B cell (primary cell): ENCODE results near the gene DDAH1. TPM values are rescaled to one million over a fixed set of nuclear protein-coding genes. Genes with fewer than 3 reads are reported as not detected.

Experiments used
- ATAC-seq: fragments of 200-7000 bp; cut with Tn5 transposase; one replicate; pipeline ENCODE4 v1.10.0; 2021; ENCODE audit warnings: low read depth, mild to moderate bottlenecking, moderate number of reproducible peaks, moderate library complexity
- CTCF ChIA-PET: fragments of 350-600 bp; sonication (Branson Sonifier 250); formaldehyde crosslinking; loops from one replicate; lab custom pipeline; 2021; ENCODE audit warnings: antibody characterized with exemption, inconsistent platforms; lab: Charles Lee
- POLR2A ChIA-PET: fragments of 350-600 bp; sonication (Branson Sonifier 250); formaldehyde crosslinking; loops from one replicate; lab custom pipeline; 2021; ENCODE audit warnings: antibody characterized with exemption; lab: Charles Lee
- DNase-seq: peaks from one replicate; pipeline ENCODE4 v3.0.0; 2013
- H2AFZ ChIP-seq: 2 replicates; pipeline ENCODE4 v1.6.1; 2012; ENCODE audit warnings: mild to moderate bottlenecking, low read depth, low read length; ENCODE audit not compliant: insufficient read depth, poor library complexity, severe bottlenecking
- H3K27ac ChIP-seq, 2 donors: 1 replicate in 1 of 2; 2 replicates in 1 of 2; pipeline ENCODE4 v1.5.1; 2012 to 2013; ENCODE audit warnings: low read length in 2 of 2, mild to moderate bottlenecking in 2 of 2, moderate library complexity in 1 of 2
- H3K27me3 ChIP-seq, 4 experiments: fragments of 200-600 bp in 1 of 4; sonication (generic) in 1 of 4; replicated peaks in 1 of 4; 1 replicate in 2 of 4; 2 replicates in 2 of 4; pipeline versions ENCODE4 v1.6.1 to v1.7.0; 2013 to 2016; ENCODE audit warnings: low read length in 3 of 4, mild to moderate bottlenecking in 2 of 4, mixed read lengths in 1 of 4, moderate library complexity in 1 of 4; ENCODE audit not compliant: insufficient read depth in 4 of 4, control insufficient read depth in 3 of 4; ENCODE audit errors: control extremely low read depth in 1 of 4
- H3K36me3 ChIP-seq, 2 experiments: replicated peaks in 1 of 2; 1 replicate in 1 of 2; 2 replicates in 1 of 2; pipeline versions ENCODE4 v1.6.1 to v1.7.1; 2013; ENCODE audit warnings: low read length in 1 of 2; ENCODE audit not compliant: insufficient read depth in 2 of 2, control insufficient read depth in 1 of 2; ENCODE audit errors: control extremely low read depth in 1 of 2, extremely low read depth in 1 of 2
- H3K4me1 ChIP-seq, 2 donors: fragments of 200-600 bp in 1 of 2; sonication (generic) in 1 of 2; 1 replicate in 1 of 2; 2 replicates in 1 of 2; pipeline versions ENCODE4 v1.5.1 to v1.6.1; 2013 to 2017; ENCODE audit warnings: low read length in 2 of 2; ENCODE audit not compliant: control insufficient read depth in 2 of 2, insufficient read depth in 2 of 2
- H3K4me2 ChIP-seq: replicated peaks from 2 replicates; pipeline ENCODE3; 2012; ENCODE audit warnings: mild to moderate bottlenecking, low read depth, low read length; ENCODE audit not compliant: poor library complexity, severe bottlenecking
- H3K4me3 ChIP-seq, 5 experiments: fragments of 200-600 bp in 1 of 5; sonication (generic) in 1 of 5; 1 replicate in 3 of 5; 2 replicates in 2 of 5; pipeline versions ENCODE4 v1.5.1 to v1.7.0; 2011 to 2016; ENCODE audit warnings: low read length in 4 of 5, mild to moderate bottlenecking in 4 of 5, low read depth in 2 of 5, control low read depth in 1 of 5, moderate library complexity in 1 of 5; ENCODE audit not compliant: insufficient read depth in 1 of 5; ENCODE audit errors: control extremely low read depth in 1 of 5, extremely low read depth in 1 of 5
- H3K79me2 ChIP-seq: fragments of 200-600 bp; sonication (generic); one replicate; pipeline ENCODE4 v1.6.0; 2016; ENCODE audit warnings: low read length; ENCODE audit not compliant: control insufficient read depth, insufficient read depth
- H3K9ac ChIP-seq: fragments of 200-600 bp; sonication (generic); 2 replicates; pipeline ENCODE4 v1.6.1; 2017; ENCODE audit warnings: mild to moderate bottlenecking, low read length, moderate library complexity
- H3K9me3 ChIP-seq, 3 donors: one replicate each; pipeline versions ENCODE4 v1.6.1 to v1.7.1; 2013; ENCODE audit warnings: low read length in 2 of 3; ENCODE audit not compliant: control insufficient read depth in 2 of 3, insufficient read depth in 1 of 3; ENCODE audit errors: control extremely low read depth in 1 of 3
- H4K20me1 ChIP-seq: 2 replicates; pipeline ENCODE4 v1.6.0; 2012; ENCODE audit warnings: mild to moderate bottlenecking, low read length; ENCODE audit not compliant: insufficient read depth, control insufficient read depth, poor library complexity, severe bottlenecking
- H3K27ac Mint-ChIP-seq: one replicate; pipeline ENCODE4 v1.8.0; 2021; ENCODE audit warnings: mixed read lengths
- H3K27me3 Mint-ChIP-seq: one replicate; pipeline ENCODE4 v1.8.0; 2021; ENCODE audit warnings: mixed read lengths
- H3K4me1 Mint-ChIP-seq: one replicate; pipeline ENCODE4 v1.8.0; 2021; ENCODE audit warnings: mixed read lengths
- H3K4me3 Mint-ChIP-seq: one replicate; pipeline ENCODE4 v1.8.0; 2021; ENCODE audit warnings: mixed read lengths
- H3K9me3 Mint-ChIP-seq: one replicate; pipeline ENCODE4 v1.8.0; 2022; ENCODE audit warnings: mixed read lengths; ENCODE audit not compliant: insufficient read depth
- CTCF ChIP-seq: fragments of 200-600 bp; IDR thresholded peaks from one replicate; pipeline ENCODE4 v1.8.0; 2022; ENCODE audit warnings: antibody characterized with exemption, mild to moderate bottlenecking
- EZH2 ChIP-seq: IDR thresholded peaks from 2 replicates; pipeline ENCODE4 v1.6.1; 2012; ENCODE audit warnings: borderline replicate concordance, low read depth, mild to moderate bottlenecking, moderate library complexity, low read length; ENCODE audit not compliant: insufficient read depth, poor library complexity, severe bottlenecking
- WGBS: methylation state at CpG from one replicate; pipeline ENCODE4 v1.1.5; 2013; ENCODE audit warnings: missing lambda C conversion rate; ENCODE audit not compliant: insufficient coverage; 5-methylcytosine and 5-hydroxymethylcytosine counted together
- intact Hi-C: fragments of 100-400 bp; cut with micrococcal nuclease; formaldehyde crosslinking; loops from one replicate; pipeline ENCODE4 v1.10.0; 2022
- polyA plus RNA-seq: library from polyadenylated mRNA; depleted of rRNA; stranded (reverse); fragments of >200 nt; gene quantifications from 2 replicates; pipeline ENCODE4 v1.2.3, GENCODE V29; 2012
- total RNA-seq, 2 donors: library from RNA; stranded (reverse); fragments of 120-200 nt in 1 of 2; gene quantifications; 1 replicate in 1 of 2; 2 replicates in 1 of 2; pipeline versions ENCODE4 v1.2.3 to v1.2.4, GENCODE V29; 2013 to 2022

The DDAH1 gene
- total and polyA plus RNA-seq, 2 donors (not counting 1 experiment from before 2014, with no cell fraction given): 0.04 TPM; not detected in 1

- H3K79me2 ChIP-seq: no peaks in the 10 kb centered on the region
- POLR2A ChIA-PET: no interaction called here
- no peak overlapping the region for H3K9ac ChIP-seq
- Mint-ChIP-seq H3K4me1 (peaks cover 13% of the 10 kb centered on the region), H3K4me3 (peak overlapping the region; percentile 29), H3K27ac (no peak overlapping the region), H3K27me3 (peaks cover 55% of the 10 kb centered on the region), H3K9me3 (no peaks in the 10 kb centered on the region)
- intact Hi-C loops: no loop called here
- peaks cover 12 to 16% of the 10 kb centered on the region in 2 donors for H3K4me1 ChIP-seq
- CTCF ChIA-PET: interaction anchor here (0.5 kb wide), 1 partner anchor 230 kb away, joined by 4 read pairs; no protein-coding TSS in a partner anchor
- peaks cover 0 to 24% (median 21%) of the 10 kb centered on the region in 4 experiments for H3K27me3 ChIP-seq
- H3K9me3 ChIP-seq: peaks cover 0 to 5% (median 0%) of the 10 kb centered on the region in 3 donors
- H3K27ac ChIP-seq: no peak overlapping the region
- H3K36me3 ChIP-seq: no peaks in the 10 kb centered on the region
- no peak overlapping the region for H3K4me2 ChIP-seq
- TF ChIP-seq CTCF (no peak), EZH2 (no peak)
- DNase-seq (no peak), ATAC-seq (no peak)
- no peak overlapping the region for H3K4me3 ChIP-seq
- no peak overlapping the region for H2AFZ ChIP-seq
- no peaks in the 10 kb centered on the region for H4K20me1 ChIP-seq
- WGBS: no CpG with 5 or more reads among the region's 4 CpGs
Observed at GRCh38 chr1:85462931-85463649, 1.9 kb downstream of the DDAH1 start.

GRCh38 chr1:85461216-85461918 is 3.6 kb downstream of the DDAH1 start:
- Mint-ChIP-seq H3K27me3 (peaks cover 52% of the 10 kb centered on the region), H3K4me1 (peaks cover 13% of the 10 kb centered on the region), H3K9me3 (no peaks in the 10 kb centered on the region), H3K27ac (no peak overlapping the region), H3K4me3 (no peak overlapping the region)
- H3K4me3 ChIP-seq: no peak overlapping the region
- no peaks in the 10 kb centered on the region for H3K36me3 ChIP-seq
- H2AFZ ChIP-seq: no peak overlapping the region
- no peaks in the 10 kb centered on the region for H3K79me2 ChIP-seq
- peaks cover 0 to 24% (median 21%) of the 10 kb centered on the region in 4 experiments for H3K27me3 ChIP-seq
- no peak for TF ChIP-seq EZH2
- no peak for TF ChIP-seq CTCF
- POLR2A ChIA-PET: no interaction called here
- no peaks in the 10 kb centered on the region for H4K20me1 ChIP-seq
- H3K9ac ChIP-seq: no peak overlapping the region
- 100% methylated on average over 1 of the region's 5 CpGs for WGBS
- intact Hi-C loops: no loop called here
- no peak overlapping the region for H3K27ac ChIP-seq
- peaks cover 0 to 5% (median 0%) of the 10 kb centered on the region in 3 donors for H3K9me3 ChIP-seq
- H3K4me1 ChIP-seq: peaks cover 12 to 16% of the 10 kb centered on the region in 2 donors
- H3K4me2 ChIP-seq: no peak overlapping the region
- DNase-seq (no peak), ATAC-seq (no peak)
- CTCF ChIA-PET: no interaction called here
